ENCODE data around the gene NRG2. TPM values are rescaled to one million over a fixed set of nuclear protein-coding genes. Genes with fewer than 3 reads are reported as not detected.

Gene NRG2
- total and polyA plus RNA-seq, 2 donors (not counting 3 experiments of a cell fraction or from before 2014, with no cell fraction given): 0.26 to 0.42 TPM

DNA sequence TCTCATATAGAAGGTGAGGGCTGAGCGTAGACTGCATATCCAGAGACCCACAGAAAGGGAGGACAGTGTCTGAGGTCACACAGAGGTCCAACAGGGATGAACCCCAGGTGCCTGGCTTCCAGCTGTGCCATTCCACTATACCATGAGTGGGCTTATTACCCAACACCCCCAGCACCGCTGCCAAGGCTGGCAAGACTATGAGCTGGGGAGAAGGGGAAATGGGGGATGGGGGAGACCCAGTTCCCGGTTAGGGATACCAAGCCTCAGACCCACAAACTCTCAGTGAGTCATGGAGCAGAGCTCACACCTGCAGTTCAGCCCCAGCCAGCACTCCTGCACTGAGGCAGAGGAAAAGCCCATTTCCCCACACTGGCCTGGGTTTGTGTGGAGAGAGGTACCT is 141.1 kb downstream of the NRG2 start:
- no peak for FAIRE-seq
- no TSS peak for BruUV-seq (replicated peaks)
- no peaks in the 10 kb centered on the region for H3K36me3 ChIP-seq (ENCODE audit: control insufficient read depth in 2 of 2, extremely low read depth in 1 of 2, insufficient read depth in 2 of 2, low read length in 2 of 2)
- H3K9ac ChIP-seq (replicated peaks; ENCODE audit: extremely low read depth, insufficient read depth, low read length): no peak overlapping the region
- H2AFZ ChIP-seq (ENCODE audit: low read depth, low read length): no peak overlapping the region
- H3K4me2 ChIP-seq (ENCODE audit: insufficient read depth, low read length): no peak overlapping the region
- DNase-seq (ENCODE audit: low read depth, low spot score): no peak
- H3K9me3 ChIP-seq (replicated peaks; ENCODE audit: control insufficient read depth, insufficient read depth, low read length): no peaks in the 10 kb centered on the region
- intact Hi-C loops (cut with micrococcal nuclease): no loop called here
- H3K79me2 ChIP-seq (ENCODE audit: control insufficient read depth, insufficient read depth, low read length): no peaks in the 10 kb centered on the region
- no peaks in the 10 kb centered on the region for H4K20me1 ChIP-seq (replicated peaks; ENCODE audit: control insufficient read depth, extremely low read depth, insufficient read depth, low read length)
- dilution Hi-C loops (cut with MboI; ENCODE audit: extremely low pct_ligation_motif_present, low sequenced_read_pairs): no loop called here
- H3K27me3 ChIP-seq (ENCODE audit: control insufficient read depth in 2 of 2, insufficient read depth in 2 of 2, low read length in 2 of 2): peaks cover 59 to 66% of the 10 kb centered on the region in 2 experiments
- H3K4me3 ChIP-seq (replicated peaks in 1 of 3; ENCODE audit: insufficient read depth in 1 of 3, low read depth in 1 of 3, low read length in 3 of 3): no peak overlapping the region
- no peaks in the 10 kb centered on the region for H3K9me1 ChIP-seq (replicated peaks; ENCODE audit: control insufficient read depth, extremely low read depth, insufficient read depth, low read length)
- no peak overlapping the region for H3K27ac ChIP-seq (ENCODE audit: insufficient read depth, low read depth, low read length)
- TF ChIP-seq GATA2 (IDR thresholded peaks at IDR 0.05; ENCODE audit: insufficient read depth, insufficient read length, low read depth, low read length) (no peak), POLR2A (IDR thresholded peaks at IDR 0.05; ENCODE audit: low read depth, low read length) (no peak), EZH2 (IDR thresholded peaks at IDR 0.05; ENCODE audit: borderline replicate concordance, low read depth, low read length, severe bottlenecking) (no peak), MYC (IDR thresholded peaks at IDR 0.05; ENCODE audit: low read depth, low read length) (no peak), FOS (IDR thresholded peaks at IDR 0.05; ENCODE audit: borderline replicate concordance, insufficient read depth, low read length) (no peak), POLR2AphosphoS5 (IDR thresholded peaks at IDR 0.05; ENCODE audit: insufficient read depth, low read depth, low read length) (no peak), JUN (IDR thresholded peaks at IDR 0.05; ENCODE audit: borderline replicate concordance, insufficient read depth, insufficient read length, low read depth) (no peak)
- TF ChIP-seq, protein P1, sequence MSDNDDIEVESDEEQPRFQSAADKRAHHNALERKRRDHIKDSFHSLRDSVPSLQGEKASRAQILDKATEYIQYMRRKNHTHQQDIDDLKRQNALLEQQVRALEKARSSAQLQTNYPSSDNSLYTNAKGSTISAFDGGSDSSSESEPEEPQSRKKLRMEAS (IDR thresholded peaks at IDR 0.05; ENCODE audit: insufficient read depth, insufficient read length): no peak
- TF ChIP-seq, protein P2, sequence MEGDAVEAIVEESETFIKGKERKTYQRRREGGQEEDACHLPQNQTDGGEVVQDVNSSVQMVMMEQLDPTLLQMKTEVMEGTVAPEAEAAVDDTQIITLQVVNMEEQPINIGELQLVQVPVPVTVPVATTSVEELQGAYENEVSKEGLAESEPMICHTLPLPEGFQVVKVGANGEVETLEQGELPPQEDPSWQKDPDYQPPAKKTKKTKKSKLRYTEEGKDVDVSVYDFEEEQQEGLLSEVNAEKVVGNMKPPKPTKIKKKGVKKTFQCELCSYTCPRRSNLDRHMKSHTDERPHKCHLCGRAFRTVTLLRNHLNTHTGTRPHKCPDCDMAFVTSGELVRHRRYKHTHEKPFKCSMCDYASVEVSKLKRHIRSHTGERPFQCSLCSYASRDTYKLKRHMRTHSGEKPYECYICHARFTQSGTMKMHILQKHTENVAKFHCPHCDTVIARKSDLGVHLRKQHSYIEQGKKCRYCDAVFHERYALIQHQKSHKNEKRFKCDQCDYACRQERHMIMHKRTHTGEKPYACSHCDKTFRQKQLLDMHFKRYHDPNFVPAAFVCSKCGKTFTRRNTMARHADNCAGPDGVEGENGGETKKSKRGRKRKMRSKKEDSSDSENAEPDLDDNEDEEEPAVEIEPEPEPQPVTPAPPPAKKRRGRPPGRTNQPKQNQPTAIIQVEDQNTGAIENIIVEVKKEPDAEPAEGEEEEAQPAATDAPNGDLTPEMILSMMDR (IDR thresholded peaks at IDR 0.05; ENCODE audit: extremely low read depth in 1 of 2, insufficient read depth in 1 of 2, low read depth in 1 of 2, low read length in 2 of 2): no peak
- ChIA-PET POLR2A (no interaction called here), CTCF (interaction anchor here (1.8 to 2.2 kb wide), 2 partner anchors 9 to 67 kb away, joined by 8 read pairs; no protein-coding TSS in a partner anchor)
- H3K4me1 ChIP-seq (ENCODE audit: control insufficient read depth, extremely low read depth, insufficient read depth, low read length): no peaks in the 10 kb centered on the region

Data from endothelial cell of umbilical vein (primary cell).